GM21367 (cell line): ENCODE measurements around the gene POLH.
"Not testable (repeated sequence)": the region's sequence is repeated elsewhere in the genome, so short reads cannot be mapped to it uniquely, and the experiment has no call there.

Source experiments
- ATAC-seq: cut with Tn5 transposase; IDR thresholded peaks from one replicate; pipeline ENCODE4 v1.9.1; 2021; ENCODE audit not compliant: unreplicated experiment

The POLH gene

DNA sequence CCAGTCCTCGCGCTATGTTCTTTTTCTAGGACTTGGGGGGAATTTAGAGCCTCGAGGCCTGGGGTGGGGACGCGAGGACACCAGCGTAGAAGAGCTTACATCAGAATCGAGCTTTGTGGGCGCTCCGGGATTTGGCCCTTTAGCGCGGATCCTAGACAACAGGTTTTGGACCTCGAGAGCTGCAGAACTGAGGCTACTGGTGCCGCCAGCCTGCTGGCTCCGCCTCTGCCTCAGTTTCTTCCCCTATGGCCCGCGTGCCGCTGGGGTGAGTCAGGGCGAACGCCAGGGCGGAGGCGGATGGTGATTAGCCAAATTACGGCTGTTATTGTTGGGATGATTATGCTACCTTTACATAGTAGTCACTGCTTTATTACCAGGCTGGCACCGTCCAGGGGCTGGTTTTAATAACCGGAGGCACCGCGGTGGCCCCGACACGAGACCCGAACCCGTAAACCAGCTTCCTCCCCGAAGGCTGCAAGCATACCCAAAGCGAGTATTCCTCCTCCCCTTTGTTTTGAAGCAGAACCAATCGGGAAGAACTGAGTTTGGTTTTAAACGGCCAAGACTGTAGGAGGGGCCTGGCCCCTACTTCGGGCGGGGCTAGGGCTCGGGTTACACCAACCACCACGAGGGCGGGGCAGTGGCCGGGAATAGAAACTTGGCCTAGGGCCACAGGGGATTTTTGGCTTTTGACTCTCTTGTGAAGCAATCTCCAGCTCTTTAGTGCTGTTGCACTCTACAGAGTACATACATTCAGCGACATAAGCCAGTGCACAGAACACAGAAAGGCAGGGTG lies 53.7 kb downstream of the POLH start:
- peak; percentile 64 for ATAC-seq

- no peak for ATAC-seq
Observed at GRCh38 chr6:43630980-43631619, 55.1 kb downstream of the POLH start.

GRCh38 chr6:43633002-43633401 lies 57.0 kb downstream of the POLH start:
- not testable (repeated sequence) for ATAC-seq

GRCh38 chr6:43634702-43635303 lies 58.8 kb downstream of the POLH start:
- ATAC-seq: no peak

- peak; percentile 68 for ATAC-seq
Observed at GRCh38 chr6:43635387-43636307, 59.7 kb downstream of the POLH start, which contains the start of gene MAD2L1BP. TSS of gene MAD2L1BP (plus strand) at chr6:43635840. CDS start at chr6:43635876, 36 bp downstream.

DNA sequence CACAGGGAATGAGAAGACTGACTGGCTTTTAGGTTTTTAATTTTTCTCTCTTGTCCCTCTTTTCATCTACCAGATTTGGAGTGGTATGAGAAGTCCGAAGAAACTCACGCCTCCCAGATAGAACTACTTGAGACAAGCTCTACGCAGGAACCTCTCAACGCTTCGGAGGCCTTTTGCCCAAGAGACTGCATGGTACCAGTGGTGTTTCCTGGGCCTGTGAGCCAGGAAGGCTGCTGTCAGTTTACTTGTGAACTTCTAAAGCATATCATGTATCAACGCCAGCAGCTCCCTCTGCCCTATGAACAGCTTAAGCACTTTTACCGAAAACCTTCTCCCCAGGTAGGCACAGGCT lies 60.3 kb downstream of the POLH start:
- ATAC-seq: no peak

DNA sequence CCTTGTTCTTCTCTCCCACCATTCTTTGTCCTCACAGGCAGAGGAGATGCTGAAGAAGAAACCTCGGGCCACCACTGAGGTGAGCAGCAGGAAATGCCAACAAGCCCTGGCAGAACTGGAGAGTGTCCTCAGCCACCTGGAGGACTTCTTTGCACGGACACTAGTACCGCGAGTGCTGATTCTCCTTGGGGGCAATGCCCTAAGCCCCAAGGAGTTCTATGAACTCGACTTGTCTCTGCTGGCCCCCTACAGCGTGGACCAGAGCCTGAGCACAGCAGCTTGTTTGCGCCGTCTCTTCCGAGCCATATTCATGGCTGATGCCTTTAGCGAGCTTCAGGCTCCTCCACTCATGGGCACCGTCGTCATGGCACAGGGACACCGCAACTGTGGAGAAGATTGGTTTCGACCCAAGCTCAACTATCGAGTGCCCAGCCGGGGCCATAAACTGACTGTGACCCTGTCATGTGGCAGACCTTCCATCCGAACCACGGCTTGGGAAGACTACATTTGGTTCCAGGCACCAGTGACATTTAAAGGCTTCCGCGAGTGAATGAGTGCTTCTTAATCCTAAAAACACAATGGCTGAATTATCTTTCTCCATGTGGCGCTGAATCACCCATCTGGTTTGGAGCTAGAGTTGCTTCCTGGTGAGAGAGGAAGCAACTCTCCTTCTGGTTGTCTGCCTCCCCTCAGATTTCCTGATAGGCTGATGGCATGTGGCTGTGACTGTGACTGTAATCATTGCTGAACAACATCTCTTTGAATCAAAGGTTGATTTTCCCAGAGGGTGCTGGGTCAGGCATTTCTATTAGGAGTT lies 64.2 kb downstream of the POLH start:
- ATAC-seq: no peak

- ATAC-seq: no peak
Observed at GRCh38 chr6:43644940-43645612, 69.1 kb downstream of the POLH start, which contains the start of gene RSPH9. TSS of gene RSPH9 (plus strand) at chr6:43645036. CDS start at chr6:43645099, 63 bp downstream.

DNA sequence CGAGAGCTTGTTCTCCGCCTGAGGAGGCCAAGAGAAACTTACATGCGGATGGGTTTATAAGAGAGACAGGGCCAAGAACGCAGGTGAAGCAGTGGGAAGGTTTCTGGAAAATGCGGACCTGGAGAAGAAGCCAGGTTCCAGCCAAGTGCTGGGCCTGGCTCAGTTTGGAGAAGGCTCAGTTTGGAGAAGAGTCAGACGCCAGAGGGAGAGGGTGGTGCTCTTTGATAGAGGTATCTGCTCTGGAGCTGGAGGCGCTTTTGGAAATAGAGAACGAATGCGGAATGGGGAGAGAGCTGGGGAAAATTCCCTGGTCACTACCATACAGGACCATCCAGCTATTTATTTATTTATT lies 69.6 kb downstream of the POLH start:
- no peak for ATAC-seq

GRCh38 chr6:43647613-43648012 lies 71.6 kb downstream of the POLH start:
- no peak for ATAC-seq

- ATAC-seq: no peak
Observed at GRCh38 chr6:43648248-43648647, 72.3 kb downstream of the POLH start.

DNA sequence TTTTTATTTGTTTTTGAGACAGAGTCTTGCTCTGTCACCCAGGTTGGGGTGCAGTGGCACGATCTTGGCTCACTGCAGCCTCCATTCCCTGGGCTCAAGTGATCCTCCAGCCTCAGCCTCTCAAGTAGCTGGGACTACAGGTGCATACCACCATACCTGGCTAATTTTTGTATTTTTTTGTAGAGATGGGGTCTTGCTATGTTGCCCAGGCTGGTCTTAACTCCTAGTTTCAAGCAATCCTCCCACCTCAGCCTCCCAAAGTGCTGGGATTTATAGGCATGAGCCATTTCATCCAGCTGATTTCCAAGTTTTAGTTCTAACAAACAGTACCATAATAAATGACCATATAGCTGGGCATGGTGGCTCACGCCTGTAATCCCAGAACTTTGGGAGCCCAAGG lies 76.8 kb downstream of the POLH start:
- not testable (repeated sequence) for ATAC-seq

DNA sequence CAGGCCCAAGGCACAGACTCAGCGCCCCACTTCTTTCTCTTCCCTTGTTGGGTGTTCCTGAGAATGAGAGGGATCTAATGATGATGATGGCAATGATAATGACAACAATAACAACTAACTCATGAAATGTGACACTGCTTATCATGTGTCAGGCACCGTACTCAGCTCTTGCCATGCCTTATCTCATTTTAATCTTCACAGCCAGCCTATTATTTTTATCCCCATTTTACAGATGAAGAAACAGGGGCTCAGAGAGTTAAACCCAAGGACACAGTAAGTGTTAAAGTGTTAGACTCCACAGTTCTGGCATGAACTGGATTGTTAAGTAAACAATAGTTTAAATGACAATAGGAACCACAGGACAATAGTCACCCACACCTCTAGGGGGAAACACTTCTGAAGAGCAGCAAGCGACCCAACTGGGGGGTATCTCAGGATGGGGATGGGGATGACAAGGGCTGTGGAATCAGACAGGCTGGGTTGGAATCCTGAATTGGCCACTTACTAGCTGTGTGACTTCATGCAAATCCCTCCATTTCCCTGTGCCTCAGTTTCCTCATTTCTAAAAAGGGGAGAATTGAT lies 81.3 kb downstream of the POLH start:
- no peak for ATAC-seq

- ATAC-seq: no peak
Observed at GRCh38 chr6:43658161-43658560, 82.2 kb downstream of the POLH start.

DNA sequence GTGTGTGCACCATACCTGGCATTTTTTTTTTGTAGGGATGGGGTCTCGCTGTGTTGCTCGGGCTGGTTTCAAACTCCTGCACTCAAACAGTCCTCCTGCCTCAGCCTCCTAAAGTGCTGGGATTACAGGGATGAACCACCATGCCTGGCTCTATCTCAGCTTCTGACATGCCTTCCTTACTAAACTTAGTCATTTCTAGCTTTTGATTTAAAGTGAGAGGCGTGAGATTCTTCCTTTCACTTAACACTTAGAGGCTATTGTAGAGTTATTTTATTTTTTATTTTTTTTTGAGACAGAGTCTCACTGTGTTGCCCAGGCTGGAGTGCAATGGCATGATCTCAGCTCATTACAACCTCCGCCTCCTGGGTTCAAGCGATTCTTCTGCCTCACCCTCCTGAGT lies 87.0 kb downstream of the POLH start:
- ATAC-seq: not testable (repeated sequence)
